HG03280 (cell line): ENCODE data around the gene C13orf46.

Experiments used
- ATAC-seq: cut with Tn5 transposase; IDR thresholded peaks from one replicate; pipeline ENCODE4 v1.9.1; 2021; ENCODE audit warnings: mild to moderate bottlenecking, moderate library complexity; ENCODE audit not compliant: unreplicated experiment

Gene C13orf46

DNA sequence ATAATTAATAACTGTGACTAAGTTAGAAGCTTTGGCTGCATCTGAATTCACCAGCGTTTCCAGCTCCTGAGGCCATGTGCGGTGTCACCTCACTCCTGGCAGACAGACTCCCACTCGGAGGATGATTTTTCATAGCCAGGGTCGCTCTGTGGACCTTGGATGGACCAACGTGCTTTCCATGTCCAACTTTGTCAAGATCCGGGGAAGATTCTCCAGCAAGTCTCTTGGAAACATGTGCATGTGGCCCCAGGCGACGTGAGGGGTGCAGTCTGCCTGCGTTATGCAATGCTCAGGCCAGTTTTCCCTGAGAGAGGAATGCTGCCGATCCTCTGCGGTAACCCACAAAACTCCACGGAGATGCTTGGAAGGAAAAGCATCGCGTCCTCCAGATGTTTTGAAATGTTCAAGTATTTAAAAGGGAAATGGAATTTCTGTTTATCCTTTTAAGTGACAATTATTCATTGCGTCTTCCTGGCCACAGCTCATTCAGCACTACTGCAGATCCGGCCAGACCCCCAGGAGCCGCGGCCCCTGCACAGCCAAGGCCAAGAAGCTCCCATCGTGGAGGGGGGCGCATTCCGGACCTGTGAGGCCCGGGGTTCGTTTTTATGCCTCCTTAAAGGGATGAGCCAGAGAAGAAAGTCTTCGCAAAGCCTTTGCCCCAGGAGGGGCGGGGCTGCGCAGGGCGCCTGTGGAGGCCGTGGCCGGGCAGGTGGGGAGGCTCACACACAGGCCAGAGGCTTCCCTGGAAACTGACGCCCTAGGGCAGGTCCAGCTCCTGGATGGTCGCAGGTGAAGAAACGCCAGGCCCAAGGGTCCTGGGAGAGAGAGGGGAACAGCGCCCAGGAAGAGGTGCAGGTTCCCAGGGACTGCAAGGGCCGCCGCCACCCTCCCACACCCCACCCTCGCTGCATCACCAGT is 46.0 kb downstream of the C13orf46 start:
- ATAC-seq: no peak

GRCh38 chr13:113926951-113927660 is 46.8 kb downstream of the C13orf46 start:
- ATAC-seq: no peak

GRCh38 chr13:113926301-113926761 is 47.5 kb downstream of the C13orf46 start:
- ATAC-seq: no peak

DNA sequence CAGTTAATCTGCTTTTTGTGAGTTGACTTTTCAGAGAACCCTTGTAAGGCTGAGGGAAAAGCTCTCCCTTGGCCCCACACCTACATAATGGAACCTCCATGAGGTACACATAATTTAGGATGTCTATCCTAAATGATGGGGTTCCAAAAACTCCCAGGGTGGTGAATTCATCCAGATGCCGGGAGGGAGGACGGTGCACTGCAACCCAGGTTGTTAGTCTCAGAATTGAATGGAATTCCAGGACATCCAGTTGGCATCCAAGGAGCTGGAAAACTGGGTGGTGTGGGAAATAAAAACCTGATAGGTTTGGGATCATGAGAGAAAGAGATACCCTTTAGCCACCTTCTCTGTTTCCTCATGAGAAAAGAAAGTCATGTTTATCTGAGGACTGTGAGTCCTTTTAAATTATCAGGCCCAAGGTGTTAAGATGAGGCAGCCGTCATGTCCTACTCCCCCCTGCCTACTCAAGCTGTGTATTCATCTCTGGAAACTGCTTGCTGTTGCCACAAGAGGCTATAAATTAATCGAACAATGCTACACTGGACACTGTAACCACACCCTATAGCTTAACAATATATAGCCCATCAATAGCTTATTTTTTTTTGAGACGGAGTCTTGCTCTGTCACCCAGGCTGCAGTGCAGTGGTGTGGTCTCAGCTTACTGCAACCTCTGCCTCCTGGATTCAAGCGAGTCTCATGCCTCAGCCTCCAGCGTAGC is 49.5 kb downstream of the C13orf46 start:
- ATAC-seq: no peak

- ATAC-seq: no peak
These were observed 50.4 kb downstream of the C13orf46 start for GRCh38 chr13:113923376-113924063.

DNA sequence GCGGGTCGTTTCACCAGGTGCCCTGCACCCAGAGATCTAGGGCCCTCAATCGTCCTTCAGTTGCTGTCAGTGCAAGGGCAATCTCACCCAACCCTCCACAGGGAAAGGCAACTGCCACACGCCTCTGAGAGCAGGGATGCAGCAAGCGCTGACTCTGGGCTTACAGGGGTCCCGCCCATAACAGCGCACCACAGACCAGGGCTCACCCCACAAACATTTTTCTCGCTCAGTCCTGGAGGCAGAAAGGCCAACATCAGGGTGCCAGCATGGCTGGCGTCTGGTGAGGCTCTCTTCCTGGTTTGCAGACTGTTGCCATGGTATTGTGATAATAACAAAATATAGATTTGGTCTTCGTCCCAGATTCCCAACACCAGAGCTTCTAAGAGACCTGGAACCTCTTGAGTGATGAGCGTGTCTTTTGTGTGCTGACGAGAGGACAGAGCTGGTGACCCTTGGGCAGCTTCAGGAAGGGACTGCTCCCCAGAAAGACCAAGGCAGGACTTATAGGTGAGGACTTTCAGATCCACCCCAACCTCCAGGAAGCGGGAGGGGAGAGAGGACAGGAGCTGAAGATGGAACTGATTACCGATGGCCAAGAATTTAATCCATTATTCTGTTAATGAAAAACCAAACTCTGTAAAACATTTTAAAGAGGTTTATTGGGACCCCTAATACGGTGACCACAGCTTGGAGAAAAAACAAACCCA is 51.3 kb downstream of the C13orf46 start:
- no peak for ATAC-seq

DNA sequence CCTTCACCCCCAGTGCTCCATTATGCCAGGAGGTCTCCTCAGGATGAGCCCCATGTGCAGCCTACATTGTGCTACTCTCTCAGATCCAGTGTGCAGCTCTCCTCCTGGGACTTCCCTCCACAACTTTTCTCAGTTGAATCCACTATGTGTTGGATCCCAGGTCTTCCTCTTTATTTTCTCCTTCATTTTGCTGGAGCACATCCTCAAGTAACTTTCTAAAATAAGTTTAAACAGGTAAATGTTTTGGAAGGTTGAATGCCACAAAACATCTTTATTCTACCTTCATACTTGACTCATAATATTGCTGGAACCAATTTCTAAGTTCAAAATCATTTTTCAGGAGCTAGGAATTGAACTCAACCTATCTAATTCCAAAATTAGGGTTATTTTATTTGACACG is 52.1 kb downstream of the C13orf46 start:
- no peak for ATAC-seq

DNA sequence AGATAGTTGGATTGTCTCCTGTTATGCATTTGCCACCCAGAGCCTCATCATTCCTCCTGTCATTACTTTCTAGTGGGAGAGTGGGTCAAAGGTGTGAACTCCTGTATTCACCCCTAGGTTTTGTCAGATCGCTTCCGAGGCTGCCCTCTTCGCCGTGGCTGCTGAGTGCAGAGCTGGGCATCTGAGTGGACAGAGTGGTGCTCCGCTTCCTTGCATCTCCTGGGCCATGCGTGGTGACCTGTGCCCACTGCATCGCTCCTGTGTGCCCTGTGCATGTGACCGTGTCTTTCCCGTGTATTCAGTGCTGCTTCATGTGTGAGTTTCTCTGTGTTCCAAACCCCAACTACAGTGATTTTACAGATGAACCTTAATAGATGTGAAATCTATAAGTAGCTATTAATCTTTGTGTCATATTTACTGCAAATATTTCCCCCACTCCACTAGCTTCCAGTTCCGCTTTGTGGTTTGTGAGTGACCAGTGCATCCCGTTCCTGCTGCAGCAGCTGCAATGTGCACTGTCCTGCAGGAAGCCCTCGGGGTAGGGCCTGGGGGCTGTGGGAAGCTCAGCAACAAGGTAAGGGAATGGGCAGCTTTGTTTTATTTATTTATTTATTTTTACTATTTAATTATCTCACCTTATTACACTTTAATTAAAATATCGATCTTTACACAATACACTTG is 53.1 kb downstream of the C13orf46 start:
- ATAC-seq: no peak

DNA sequence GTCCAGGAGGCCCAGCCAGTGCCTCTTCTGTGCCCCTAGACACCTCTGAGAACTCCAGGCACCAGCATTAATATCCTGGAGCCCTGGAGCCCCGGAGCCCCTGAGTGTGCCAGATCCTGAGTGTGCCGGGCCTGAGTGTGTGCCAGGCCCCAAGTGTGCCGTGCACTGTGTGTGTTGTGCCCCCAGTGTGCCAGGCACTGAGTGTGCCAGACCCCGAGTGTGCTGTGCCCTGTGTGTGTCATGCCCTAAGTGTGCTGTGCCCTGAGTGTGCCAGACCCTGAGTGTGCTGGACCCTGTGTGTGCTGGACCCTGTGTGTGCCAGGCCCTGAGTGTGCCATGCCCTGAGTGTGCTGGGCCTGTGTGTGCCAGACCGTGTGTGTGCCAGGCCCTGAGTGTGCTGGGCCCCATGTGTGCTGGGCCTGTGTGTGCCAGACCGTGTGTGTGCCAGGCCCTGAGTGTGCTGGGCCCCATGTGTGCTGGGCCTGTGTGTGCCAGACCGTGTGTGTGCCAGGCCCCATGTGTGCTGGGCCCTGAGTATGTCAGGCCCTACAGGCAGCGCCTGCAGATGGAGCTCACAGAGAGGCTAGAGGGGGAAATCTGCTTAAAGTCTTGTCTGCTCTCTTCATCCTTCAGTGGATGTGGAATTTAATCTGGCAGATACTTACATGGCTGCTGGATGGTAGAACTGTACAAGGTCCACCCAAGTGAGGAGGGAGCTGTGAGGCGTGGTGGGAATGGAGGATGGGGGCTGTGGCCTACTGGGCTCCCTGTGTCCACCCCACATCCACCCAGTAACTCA is 53.9 kb downstream of the C13orf46 start:
- ATAC-seq: no peak

- ATAC-seq: no peak
These were observed 54.7 kb downstream of the C13orf46 start for GRCh38 chr13:113918981-113919701.

DNA sequence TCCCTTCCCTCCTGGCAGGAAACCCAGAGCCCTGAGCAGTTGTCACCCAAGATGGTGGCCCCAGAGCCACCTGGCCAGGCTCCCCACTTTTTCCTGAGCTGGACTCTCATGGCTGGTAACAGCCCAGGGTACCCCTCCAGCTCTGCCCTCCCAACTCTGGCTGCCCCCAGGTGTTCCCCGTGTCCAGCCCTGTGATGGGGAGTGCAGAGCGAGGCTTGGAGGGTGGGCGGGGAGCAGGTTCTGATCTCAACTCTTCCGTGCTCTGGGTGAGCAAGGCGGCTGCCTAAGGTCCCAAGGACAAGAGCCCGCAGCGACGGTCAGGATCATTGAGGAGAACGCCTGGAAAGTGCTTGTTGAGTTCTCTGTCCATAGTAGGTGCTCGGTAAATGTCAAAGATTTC is 55.3 kb downstream of the C13orf46 start:
- ATAC-seq: no peak

DNA sequence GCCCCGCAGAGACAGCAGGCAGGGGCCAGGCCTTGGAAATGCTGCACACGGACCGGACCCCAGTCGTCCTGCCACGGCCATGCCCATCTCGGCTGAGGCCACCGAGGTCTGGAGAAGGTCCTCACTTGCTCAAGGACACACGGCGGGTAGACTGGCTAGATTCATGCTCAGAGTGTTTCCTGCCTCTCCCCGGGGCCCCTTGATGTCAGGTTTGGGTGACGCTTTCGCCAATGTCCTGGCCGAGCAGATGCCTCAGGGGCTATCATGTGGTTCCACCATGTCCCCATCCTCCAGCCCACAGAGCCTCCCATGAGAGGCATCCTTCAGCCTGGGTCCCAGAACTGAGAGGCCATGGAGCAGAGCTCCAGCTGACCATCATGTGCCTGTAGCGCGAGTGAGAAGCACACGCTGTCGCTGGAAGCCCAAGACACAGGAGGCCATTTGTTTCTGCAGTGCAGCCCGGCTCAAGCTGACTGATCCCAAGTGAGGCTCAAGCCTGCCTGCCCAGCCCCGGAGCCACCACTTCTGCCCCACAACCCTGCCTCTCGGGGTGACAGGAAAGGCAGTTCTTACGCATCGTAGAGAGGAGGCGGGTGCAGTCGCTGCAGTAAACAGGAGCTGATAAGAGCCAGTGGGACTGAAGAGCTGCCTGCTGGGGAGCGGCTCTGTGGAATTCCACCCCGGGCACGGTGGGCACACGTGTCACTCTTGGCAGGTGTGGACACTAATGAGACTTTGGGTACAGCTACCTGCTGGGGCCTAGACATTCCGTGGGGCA is 56.1 kb downstream of the C13orf46 start:
- no peak for ATAC-seq

DNA sequence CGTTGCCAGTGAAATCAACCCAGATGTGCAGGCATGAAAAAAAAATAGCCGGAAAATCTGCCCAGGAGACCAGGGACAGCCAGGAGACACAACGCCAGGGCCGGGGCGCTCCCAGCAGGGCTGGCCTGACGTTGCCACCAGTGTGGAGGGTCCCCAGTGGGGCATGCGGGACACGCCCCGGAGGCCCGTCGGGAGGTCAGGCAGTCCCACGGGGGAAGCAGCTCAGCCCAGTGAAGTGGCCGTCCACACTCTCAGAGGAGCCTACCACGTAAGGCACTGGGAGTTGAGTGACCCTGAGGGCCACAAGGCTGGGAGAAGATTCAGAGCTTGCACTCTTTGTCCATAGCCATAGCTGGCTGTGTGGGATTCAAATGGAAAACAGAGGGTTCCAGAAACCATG is 56.8 kb downstream of the C13orf46 start:
- no peak for ATAC-seq

DNA sequence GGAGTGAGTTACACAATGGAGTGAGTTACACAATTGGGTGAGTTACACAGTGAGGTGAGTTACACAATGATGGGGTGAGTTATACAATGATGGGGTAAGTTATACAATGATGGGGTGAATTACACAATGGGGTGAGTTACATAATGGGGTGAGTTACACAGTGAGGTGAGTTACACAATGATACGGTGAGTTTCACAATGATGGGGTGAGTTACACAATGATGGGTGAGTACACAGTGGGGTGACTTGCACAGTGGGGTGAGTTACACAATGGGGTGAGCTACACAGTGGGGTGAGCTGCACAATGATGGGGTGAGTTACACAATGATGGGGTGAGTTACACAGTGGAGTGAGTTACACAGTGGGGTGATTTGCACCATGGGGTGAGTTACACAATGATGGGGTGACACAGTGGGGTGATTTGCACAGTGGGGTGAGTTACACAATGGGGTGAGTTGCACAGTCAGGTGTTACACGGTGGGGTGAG is 57.5 kb downstream of the C13orf46 start:
- ATAC-seq: no peak

DNA sequence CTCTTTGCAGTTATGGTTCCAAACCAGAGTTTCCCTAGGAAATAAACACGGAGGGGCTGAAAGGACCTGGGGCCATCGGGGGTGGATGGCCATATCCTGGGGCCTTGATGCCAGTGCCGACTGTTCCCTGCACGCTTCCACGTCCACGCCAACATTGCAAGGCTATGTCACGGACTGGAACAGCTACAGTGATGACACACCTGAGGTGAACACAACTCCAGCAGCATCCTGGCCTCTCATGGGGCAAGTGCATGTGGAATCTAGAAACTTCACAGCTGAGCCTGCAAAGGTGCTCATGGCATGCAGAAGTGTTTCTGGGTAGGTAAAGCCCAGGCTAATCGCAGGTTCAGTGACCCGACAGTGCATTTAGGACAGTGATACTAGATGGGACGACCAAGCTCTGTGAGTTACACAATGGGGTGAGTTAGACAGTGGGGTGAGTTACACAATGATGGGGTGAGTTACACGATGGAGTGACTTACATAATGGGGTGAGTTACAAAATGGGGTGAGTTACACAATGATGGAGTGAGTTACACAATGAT is 58.0 kb downstream of the C13orf46 start:
- no peak for ATAC-seq

DNA sequence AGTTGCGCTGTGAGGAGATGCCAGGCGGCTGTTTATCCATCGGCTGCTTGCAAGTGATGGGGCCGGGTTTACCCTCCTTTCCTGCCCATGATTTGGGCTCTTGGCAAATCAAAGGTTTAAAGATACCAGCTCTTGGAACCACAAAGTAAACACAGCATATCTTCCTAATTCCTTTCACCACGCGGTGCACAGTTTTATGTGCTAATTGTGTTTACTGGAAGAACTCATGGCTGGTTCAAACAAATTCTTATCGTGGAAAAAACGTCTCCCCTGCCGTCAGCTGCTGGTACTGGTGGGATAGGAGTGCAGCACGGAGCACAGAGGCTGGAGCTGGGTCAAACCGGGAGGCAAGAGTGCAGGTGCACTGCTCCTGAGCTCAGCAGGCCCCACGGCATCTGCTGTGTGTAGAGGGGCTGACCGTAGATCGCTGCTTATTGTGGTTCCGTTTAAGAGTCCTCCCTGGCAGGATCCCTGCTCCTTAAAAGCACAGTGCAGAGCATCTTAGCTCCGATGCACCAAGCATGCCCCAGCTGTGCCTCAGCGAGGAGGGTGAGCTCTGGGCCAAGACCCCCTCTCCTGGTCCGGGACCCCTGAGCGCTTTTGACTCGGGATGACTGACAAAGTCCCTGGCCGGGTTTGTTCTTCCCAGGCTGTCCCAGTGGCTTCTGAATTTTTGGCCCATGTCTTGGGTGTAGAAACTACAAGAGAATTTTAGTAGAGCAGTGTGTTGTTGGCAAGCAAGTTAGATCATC is 58.7 kb downstream of the C13orf46 start:
- ATAC-seq: no peak
